Endodermal cell (in vitro differentiated cells): ENCODE data around the gene TCF7L2. TPM values are rescaled to one million over a fixed set of nuclear protein-coding genes. Genes with fewer than 3 reads are reported as not detected.

Experiments
- DNase-seq: peaks from one replicate; pipeline ENCODE4 v3.0.0-alpha.2; 2017
- H3K27ac ChIP-seq: 2 replicates; pipeline ENCODE4 v1.5.1; 2013; ENCODE audit warnings: mild to moderate bottlenecking, low read depth, low read length, moderate library complexity
- H3K27me3 ChIP-seq: 2 replicates; pipeline ENCODE4 v1.6.1; 2013; ENCODE audit warnings: mild to moderate bottlenecking, low read length, moderate library complexity; ENCODE audit not compliant: insufficient read depth, control insufficient read depth, poor library complexity, severe bottlenecking
- H3K36me3 ChIP-seq: 2 replicates; pipeline ENCODE4 v1.7.0; 2013; ENCODE audit warnings: mild to moderate bottlenecking, low read length, moderate library complexity; ENCODE audit not compliant: control insufficient read depth, insufficient read depth
- H3K4me1 ChIP-seq: one replicate; pipeline ENCODE4 v1.7.0; 2013; ENCODE audit warnings: low read length; ENCODE audit not compliant: control insufficient read depth, insufficient read depth
- H3K4me3 ChIP-seq: 2 replicates; pipeline ENCODE4 v1.5.1; 2013; ENCODE audit warnings: mild to moderate bottlenecking, low read length, moderate library complexity
- H3K9ac ChIP-seq: 2 replicates; pipeline ENCODE4 v1.6.1; 2013; ENCODE audit warnings: mild to moderate bottlenecking, low read length, moderate library complexity; ENCODE audit not compliant: poor library complexity, severe bottlenecking; ENCODE audit errors: extremely low read depth
- H3K9me3 ChIP-seq: 2 replicates; pipeline ENCODE4 v1.6.1; 2013; ENCODE audit warnings: mild to moderate bottlenecking, low read length, moderate library complexity; ENCODE audit not compliant: control insufficient read depth
- H3K27ac Mint-ChIP-seq: 2 replicates; pipeline ENCODE4 v1.8.0; 2020; ENCODE audit warnings: mixed read lengths
- H3K27me3 Mint-ChIP-seq: 2 replicates; pipeline ENCODE4 v1.8.0; 2021; ENCODE audit warnings: mild to moderate bottlenecking, mixed read lengths; ENCODE audit not compliant: insufficient read depth
- H3K36me3 Mint-ChIP-seq: 2 replicates; pipeline ENCODE4 v1.8.0; 2020; ENCODE audit warnings: low read depth, mixed read lengths
- H3K4me1 Mint-ChIP-seq: 2 replicates; pipeline ENCODE4 v1.8.0; 2020; ENCODE audit warnings: mixed read lengths
- H3K4me3 Mint-ChIP-seq: 2 replicates; pipeline ENCODE4 v1.8.0; 2020; ENCODE audit warnings: mild to moderate bottlenecking, moderate library complexity, mixed read lengths
- H3K9me3 Mint-ChIP-seq: 2 replicates; pipeline ENCODE4 v1.8.0; 2020; ENCODE audit warnings: mild to moderate bottlenecking, mixed read lengths
- CTCF ChIP-seq: fragments of 200-600 bp; sonication (generic); conservative IDR thresholded peaks from 2 replicates; pipeline ENCODE4 v1.5.0; 2021; ENCODE audit warnings: antibody characterized with exemption, mild to moderate bottlenecking
- WGBS, 2 experiments: methylation state at CpG; one replicate each; pipeline versions ENCODE4 v1.1.5 to v1.1.7; 2013; ENCODE audit warnings: missing lambda C conversion rate in 2 of 2, mixed read lengths in 1 of 2; ENCODE audit not compliant: insufficient coverage in 1 of 2, insufficient read length in 1 of 2; 5-methylcytosine and 5-hydroxymethylcytosine counted together
- total RNA-seq, 2 donors: library from RNA; stranded (reverse); fragmentation: NEBNext Ultra II Directional in 1 of 2; extraction: Animal tissue kit (Norgen Biotek cat#: 25700) in 1 of 2; gene quantifications; 2 replicates in 1 of 2; 3 replicates in 1 of 2; pipeline ENCODE4 v1.2.1, GENCODE V29; 2021

Gene TCF7L2
- total RNA-seq, 2 donors from 2014 or later, result 73.2 to 105 TPM

- Histone ChIP-seq H3K4me3 (no peak overlapping the region), H3K27me3 (no peaks in the 10 kb centered on the region), H3K36me3 (peaks cover 50% of the 10 kb centered on the region), H3K4me1 (peaks cover 11% of the 10 kb centered on the region), H3K9ac (no peak overlapping the region), H3K27ac (no peak overlapping the region), H3K9me3 (no peaks in the 10 kb centered on the region)
- Mint-ChIP-seq H3K27ac (no peak overlapping the region), H3K4me3 (no peak overlapping the region), H3K9me3 (no peaks in the 10 kb centered on the region), H3K27me3 (no peaks in the 10 kb centered on the region), H3K4me1 (peaks cover 64% of the 10 kb centered on the region), H3K36me3 (peaks cover 43% of the 10 kb centered on the region)
- peak; percentile 61 for TF ChIP-seq CTCF
- 86 to 90% methylated on average over 5 to 10 of the region's 10 CpGs for WGBS, 2 experiments
- DNase-seq, result no peak
These were observed 102.2 kb downstream of the TCF7L2 start for GRCh38 chr10:113052076-113052830.

GRCh38 chr10:113053091-113053490 lies 103.0 kb downstream of the TCF7L2 start:
- H3K4me1 Mint-ChIP-seq, result peaks cover 57% of the 10 kb centered on the region

GRCh38 chr10:113053881-113054280 lies 103.8 kb downstream of the TCF7L2 start:
- H3K4me3 ChIP-seq, result no peak overlapping the region
- H3K36me3 ChIP-seq, result peaks cover 44% of the 10 kb centered on the region
- no peaks in the 10 kb centered on the region for H3K27me3 Mint-ChIP-seq
- H3K9me3 Mint-ChIP-seq, result no peaks in the 10 kb centered on the region
- peaks cover 50% of the 10 kb centered on the region for H3K4me1 Mint-ChIP-seq
- peak overlapping the region; percentile 84 for H3K27ac Mint-ChIP-seq
- no peak for TF ChIP-seq CTCF
- peaks cover 41% of the 10 kb centered on the region for H3K36me3 Mint-ChIP-seq
- no peaks in the 10 kb centered on the region for H3K9me3 ChIP-seq
- DNase-seq, result peak; percentile 89
- H3K27ac ChIP-seq, result no peak overlapping the region
- H3K27me3 ChIP-seq, result no peaks in the 10 kb centered on the region
- 45 to 69% methylated on average over 4 to 5 of the region's 5 CpGs for WGBS, 2 experiments
- H3K4me3 Mint-ChIP-seq, result no peak overlapping the region
- peaks cover 24% of the 10 kb centered on the region for H3K4me1 ChIP-seq
- no peak overlapping the region for H3K9ac ChIP-seq

More at GRCh38 chr10:113053091-113053490, 103.0 kb downstream of the TCF7L2 start:
- peaks cover 43% of the 10 kb centered on the region for H3K36me3 Mint-ChIP-seq
- H3K27me3 Mint-ChIP-seq, result no peaks in the 10 kb centered on the region
- DNase-seq, result peak; percentile 80
- H3K27ac Mint-ChIP-seq, result peak overlapping the region; percentile 1
- peaks cover 44% of the 10 kb centered on the region for H3K36me3 ChIP-seq
- H3K9me3 Mint-ChIP-seq, result no peaks in the 10 kb centered on the region
- 53 to 67% methylated on average over 5 to 10 of the region's 10 CpGs for WGBS, 2 experiments
- no peak overlapping the region for H3K27ac ChIP-seq
- H3K4me3 Mint-ChIP-seq, result no peak overlapping the region
- H3K9me3 ChIP-seq, result no peaks in the 10 kb centered on the region
- no peak overlapping the region for H3K4me3 ChIP-seq
- H3K4me1 ChIP-seq, result peaks cover 17% of the 10 kb centered on the region
- no peak overlapping the region for H3K9ac ChIP-seq
- no peaks in the 10 kb centered on the region for H3K27me3 ChIP-seq
- no peak for TF ChIP-seq CTCF
